Keratinocyte (primary cell): ENCODE results near the gene GZMM. TPM values are rescaled to one million over a fixed set of nuclear protein-coding genes. Genes with fewer than 3 reads are reported as not detected.

Experiments used
- DNase-seq: peaks from one replicate; pipeline ENCODE4 v3.0.0-alpha.2; 2011; ENCODE audit warnings: low read depth, missing footprints, low spot score
- FAIRE-seq: peaks from 2 replicates; lab custom pipeline; 2011; peaks lifted over from hg19 to GRCh38; lab: Jason Lieb, UNC
- H2AFZ ChIP-seq: 2 replicates; pipeline ENCODE4 v1.6.0; 2012; ENCODE audit warnings: low read length, control low read depth, inconsistent platforms; ENCODE audit not compliant: control insufficient read depth
- H3K27ac ChIP-seq: 2 replicates; pipeline ENCODE4 v1.5.1; 2011; ENCODE audit warnings: low read length; ENCODE audit not compliant: control insufficient read depth, insufficient read depth
- H3K27me3 ChIP-seq: 3 replicates; pipeline ENCODE4 v1.6.0; 2011; ENCODE audit warnings: low read length; ENCODE audit not compliant: control insufficient read depth, insufficient read depth; ENCODE audit errors: extremely low read depth
- H3K36me3 ChIP-seq, 2 experiments: 2 replicates in 1 of 2; 3 replicates in 1 of 2; pipeline ENCODE4 v1.5.1; 2011; ENCODE audit warnings: low read length in 2 of 2, mild to moderate bottlenecking in 1 of 2; ENCODE audit not compliant: control insufficient read depth in 2 of 2, insufficient read depth in 2 of 2; ENCODE audit errors: extremely low read depth in 1 of 2
- H3K4me1 ChIP-seq: 3 replicates; pipeline ENCODE4 v1.5.1; 2011; ENCODE audit warnings: low read length; ENCODE audit not compliant: control insufficient read depth, insufficient read depth; ENCODE audit errors: extremely low read depth
- H3K4me2 ChIP-seq: 3 replicates; pipeline ENCODE4 v1.6.0; 2011; ENCODE audit warnings: low read depth, low read length; ENCODE audit not compliant: control insufficient read depth, insufficient read depth; ENCODE audit errors: extremely low read depth
- H3K4me3 ChIP-seq, 3 experiments: fragments of 200-600 bp in 1 of 3; sonication (generic) in 1 of 3; 2 replicates in 2 of 3; 3 replicates in 1 of 3; pipeline ENCODE4 v1.5.1; 2011 to 2016; ENCODE audit warnings: low read length in 3 of 3, mild to moderate bottlenecking in 3 of 3, control low read depth in 2 of 3, inconsistent platforms in 1 of 3, low read depth in 1 of 3, mixed read lengths in 1 of 3, mixed run types in 1 of 3, moderate library complexity in 1 of 3; ENCODE audit not compliant: control insufficient read depth in 2 of 3, insufficient read depth in 2 of 3; ENCODE audit errors: extremely low read depth in 1 of 3
- H3K79me2 ChIP-seq: 2 replicates; pipeline ENCODE4 v1.6.0; 2012; ENCODE audit warnings: low read length; ENCODE audit not compliant: control insufficient read depth, insufficient read depth
- H3K9ac ChIP-seq: 3 replicates; pipeline ENCODE4 v1.6.0; 2011; ENCODE audit warnings: low read length; ENCODE audit not compliant: control insufficient read depth, insufficient read depth; ENCODE audit errors: extremely low read depth
- H3K9me1 ChIP-seq: 3 replicates; pipeline ENCODE4 v1.6.0; 2011; ENCODE audit warnings: low read length; ENCODE audit not compliant: control insufficient read depth, insufficient read depth; ENCODE audit errors: extremely low read depth
- H3K9me3 ChIP-seq: 2 replicates; pipeline ENCODE4 v1.5.1; 2012; ENCODE audit warnings: low read depth, low read length; ENCODE audit not compliant: control insufficient read depth
- H4K20me1 ChIP-seq: 3 replicates; pipeline ENCODE4 v1.6.0; 2011; ENCODE audit warnings: low read length; ENCODE audit not compliant: control insufficient read depth, insufficient read depth; ENCODE audit errors: extremely low read depth
- CTCF ChIP-seq, 3 experiments: IDR thresholded peaks in 1 of 3; conservative IDR thresholded peaks in 1 of 3; optimal IDR thresholded peaks in 1 of 3; 2 replicates in 2 of 3; 3 replicates in 1 of 3; pipeline versions ENCODE3 to v1.5.1; 2011; ENCODE audit warnings: low read length in 3 of 3, mild to moderate bottlenecking in 3 of 3, moderate library complexity in 2 of 3, control low read depth in 1 of 3, inconsistent platforms in 1 of 3; ENCODE audit not compliant: insufficient read depth in 2 of 3; ENCODE audit errors: extremely low read depth in 1 of 3
- EZH2 ChIP-seq: IDR thresholded peaks from one replicate; pipeline ENCODE4 v1.6.1; 2012; ENCODE audit warnings: inconsistent platforms, mild to moderate bottlenecking, low read length, moderate library complexity
- dilution Hi-C: fragments of 300-500 bp; cut with MboI; formaldehyde crosslinking; loops from one replicate; pipeline ENCODE4 v1.7.0; 2020; ENCODE audit warnings: low sequenced_read_pairs; ENCODE audit not compliant: extremely low pct_ligation_motif_present
- polyA plus RNA-seq, 5 experiments: library from polyadenylated mRNA; depleted of rRNA in 3 of 5; stranded (reverse) in 3 of 5; stranded (forward) in 1 of 5; unstranded in 1 of 5; fragments of >200 nt; gene quantifications; 1 replicate in 1 of 5; 2 replicates in 3 of 5; 3 replicates in 1 of 5; pipeline versions ENCODE4 v1.2.1 to v1.2.3, GENCODE V29; 2011 to 2012; ENCODE audit warnings: missing spikeins in 2 of 5, low read depth in 1 of 5, low replicate concordance in 1 of 5

The GZMM gene
- polyA plus RNA-seq, 1 donor (not counting 4 experiments of a cell fraction or from before 2014, with no cell fraction given), result not detected

GRCh38 chr19:594265-594870 lies 50.5 kb downstream of the GZMM start:
- peaks cover 4% of the 10 kb centered on the region for H4K20me1 ChIP-seq
- dilution Hi-C loops, result no loop called here
- H3K27ac ChIP-seq, result no peak overlapping the region
- H3K36me3 ChIP-seq, result no peaks in the 10 kb centered on the region
- TF ChIP-seq EZH2 (no peak), CTCF (optimal IDR thresholded peaks at IDR 0.05 in 1 of 3, IDR thresholded peaks at IDR 0.05 in 1 of 3, conservative IDR thresholded peaks at IDR 0.05 in 1 of 3; ENCODE audit: extremely low read depth in 1 of 3, insufficient read depth in 2 of 3, low read length in 3 of 3) (no peak)
- H3K79me2 ChIP-seq, result no peaks in the 10 kb centered on the region
- H3K4me3 ChIP-seq, result no peak overlapping the region
- FAIRE-seq (no peak), DNase-seq (no peak)
- no peak overlapping the region for H2AFZ ChIP-seq
- H3K9me3 ChIP-seq, result no peaks in the 10 kb centered on the region
- H3K4me2 ChIP-seq, result no peak overlapping the region
- no peak overlapping the region for H3K9ac ChIP-seq
- H3K27me3 ChIP-seq, result peaks cover 41% of the 10 kb centered on the region
- H3K9me1 ChIP-seq, result no peaks in the 10 kb centered on the region
- no peaks in the 10 kb centered on the region for H3K4me1 ChIP-seq

- Histone ChIP-seq H3K27ac (no peak overlapping the region), H3K4me3 (no peak overlapping the region), H3K4me2 (no peak overlapping the region), H2AFZ (no peak overlapping the region), H3K79me2 (no peaks in the 10 kb centered on the region), H3K27me3 (peaks cover 36% of the 10 kb centered on the region), H3K36me3 (no peaks in the 10 kb centered on the region), H3K9me3 (no peaks in the 10 kb centered on the region), H4K20me1 (peaks cover 4% of the 10 kb centered on the region), H3K4me1 (no peaks in the 10 kb centered on the region), H3K9me1 (no peaks in the 10 kb centered on the region), H3K9ac (no peak overlapping the region)
- TF ChIP-seq EZH2 (no peak), CTCF (optimal IDR thresholded peaks at IDR 0.05 in 1 of 3, IDR thresholded peaks at IDR 0.05 in 1 of 3, conservative IDR thresholded peaks at IDR 0.05 in 1 of 3; ENCODE audit: extremely low read depth in 1 of 3, insufficient read depth in 2 of 3, low read length in 3 of 3) (no peak)
- FAIRE-seq (no peak), DNase-seq (no peak)
- dilution Hi-C loops, result no loop called here
Measured at GRCh38 chr19:595326-596262, 51.7 kb downstream of the GZMM start.
